GM23248 (cell line): Measurements from ENCODE around the gene OR7G1.

Source experiments
- EZH2 ChIP-seq: fragments of 200-600 bp; sonication (generic); IDR thresholded peaks from 2 replicates; pipeline ENCODE4 v1.6.1; 2018; ENCODE audit warnings: antibody characterized with exemption, mild to moderate bottlenecking; ENCODE audit not compliant: insufficient read depth, poor library complexity, severe bottlenecking
- EZH2phosphoT487 ChIP-seq: fragments of 200-600 bp; sonication (generic); IDR thresholded peaks from 2 replicates; pipeline ENCODE4 v1.6.1; 2018; ENCODE audit warnings: antibody characterized with exemption, moderate library complexity, mild to moderate bottlenecking, low read depth; ENCODE audit not compliant: insufficient read depth

GRCh38 chr19:9115307-9115813 lies at the start of gene OR7G1:
- TF ChIP-seq EZH2phosphoT487 (no peak), EZH2 (no peak)
